Esophagus squamous epithelium (tissue), 5 donors: ENCODE data around the gene OAT. TPM values are rescaled to one million over a fixed set of nuclear protein-coding genes. Genes with fewer than 3 reads are reported as not detected.

ENCODE experiments used
- DNase-seq: peaks from one replicate; lab custom pipeline; 2025; lab: John Stamatoyannopoulos, UW
- H3K27ac ChIP-seq, 4 donors: fragments of 200-600 bp; sonication (generic); one replicate each; pipeline ENCODE4 v1.5.1; 2016 to 2019; ENCODE audit warnings: mild to moderate bottlenecking in 1 of 4
- H3K27me3 ChIP-seq, 4 donors: fragments of 200-600 bp; sonication (generic); 1 replicate in 3 of 4; 2 replicates in 1 of 4; pipeline versions ENCODE4 v1.5.1 to v1.6.0; 2017 to 2021; ENCODE audit warnings: antibody characterized with exemption in 1 of 4
- H3K36me3 ChIP-seq, 3 donors: fragments of 200-600 bp; sonication (generic); one replicate each; pipeline ENCODE4 v1.5.1; 2016 to 2019
- H3K4me1 ChIP-seq, 3 donors: fragments of 200-600 bp; sonication (generic); one replicate each; pipeline ENCODE4 v1.5.1; 2017 to 2019
- H3K4me3 ChIP-seq, 4 donors: fragments of 200-600 bp; sonication (generic); 1 replicate in 3 of 4; 2 replicates in 1 of 4; pipeline ENCODE4 v1.5.1; 2016 to 2019; ENCODE audit warnings: mild to moderate bottlenecking in 2 of 4, moderate library complexity in 1 of 4
- H3K9me3 ChIP-seq, 3 donors: fragments of 200-600 bp; sonication (generic); one replicate each; pipeline ENCODE4 v1.5.1; 2016 to 2019
- POLR2A ChIP-seq, 4 donors: fragments of 450-650 bp; IDR thresholded peaks; one replicate each; pipeline ENCODE4 v1.6.1; 2017; ENCODE audit warnings: antibody characterized with exemption in 4 of 4, mild to moderate bottlenecking in 4 of 4, moderate library complexity in 3 of 4
- WGBS, 2 donors: methylation state at CpG; one replicate each; pipeline ENCODE4 v1.1.5; 2018; 5-methylcytosine and 5-hydroxymethylcytosine counted together
- intact Hi-C: fragments of 100-400 bp; cut with DNase I; formaldehyde crosslinking; loops from one replicate; pipeline ENCODE4 v1.15.0; 2022
- total RNA-seq, 4 donors: library from RNA; depleted of rRNA; stranded (reverse); fragments of >200 nt; gene quantifications; one replicate each; pipeline ENCODE4 v1.1.0, GENCODE V29; 2016
- TF ChIP-seq, protein P1 (sequence below), 6 experiments: fragments of 450-650 bp in 4 of 6; fragments of 200-600 bp in 2 of 6; sonication (generic) in 2 of 6; IDR thresholded peaks; one replicate each; pipeline ENCODE4 v1.5.1; 2016 to 2019; ENCODE audit warnings: antibody characterized with exemption in 6 of 6, mild to moderate bottlenecking in 4 of 6, moderate library complexity in 4 of 6
- donor health status: DM: yes; HTN: yes; CAD: no.

The OAT gene
- total RNA-seq, 4 donors from 2014 or later = 101 to 194 (median 131) TPM

DNA sequence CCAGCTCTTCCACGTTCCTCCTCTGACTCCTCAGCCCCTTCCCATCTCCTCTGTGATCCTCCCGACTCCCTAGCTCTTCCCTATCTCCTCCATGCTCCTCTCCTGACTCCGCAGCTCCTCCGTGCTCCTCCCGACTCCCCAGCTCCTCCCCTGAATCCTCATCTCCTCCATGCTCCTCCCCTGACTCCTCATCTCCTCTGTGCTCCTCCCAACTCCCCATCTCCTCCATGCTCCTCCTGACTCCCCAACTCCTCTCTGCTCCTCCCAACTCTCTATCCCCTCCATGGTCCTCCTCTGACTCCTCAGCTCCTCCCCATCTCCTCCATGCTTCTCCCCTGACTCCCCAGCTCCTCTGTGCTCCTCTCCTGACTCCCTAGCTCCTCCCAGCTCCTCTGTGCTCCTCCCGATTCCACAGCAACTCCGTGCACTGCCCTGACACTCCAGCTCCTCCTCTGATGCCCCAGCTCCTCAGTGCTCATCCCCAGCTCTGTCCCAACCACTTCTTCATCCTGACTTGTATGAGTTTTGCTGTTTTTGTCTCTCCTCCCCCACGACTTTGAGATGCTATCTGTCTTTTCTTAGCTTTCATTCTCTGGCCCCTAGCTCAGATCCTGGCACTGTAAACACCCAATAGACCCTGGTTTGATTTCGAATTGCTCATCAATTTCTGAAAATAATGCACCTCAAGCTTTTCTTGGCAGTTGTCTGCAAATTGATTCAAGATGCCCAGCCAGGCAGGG lies 38.3 kb downstream of the OAT start:
- WGBS, 2 donors = 74 to 76% methylated on average over 9 of the region's 9 CpGs
- Histone ChIP-seq H3K36me3 (no peaks in the 10 kb centered on the region), H3K4me3 (no peak overlapping the region), H3K27me3 (peaks cover 0 to 46% (median 0%) of the 10 kb centered on the region in 4 donors), H3K9me3 (no peaks in the 10 kb centered on the region), H3K27ac (no peak overlapping the region), H3K4me1 (peaks cover 0 to 14% (median 3%) of the 10 kb centered on the region in 3 donors)
- no peak for DNase-seq
- TF ChIP-seq POLR2A (IDR thresholded peaks at IDR 0.05) = no peak
- TF ChIP-seq, protein P1, sequence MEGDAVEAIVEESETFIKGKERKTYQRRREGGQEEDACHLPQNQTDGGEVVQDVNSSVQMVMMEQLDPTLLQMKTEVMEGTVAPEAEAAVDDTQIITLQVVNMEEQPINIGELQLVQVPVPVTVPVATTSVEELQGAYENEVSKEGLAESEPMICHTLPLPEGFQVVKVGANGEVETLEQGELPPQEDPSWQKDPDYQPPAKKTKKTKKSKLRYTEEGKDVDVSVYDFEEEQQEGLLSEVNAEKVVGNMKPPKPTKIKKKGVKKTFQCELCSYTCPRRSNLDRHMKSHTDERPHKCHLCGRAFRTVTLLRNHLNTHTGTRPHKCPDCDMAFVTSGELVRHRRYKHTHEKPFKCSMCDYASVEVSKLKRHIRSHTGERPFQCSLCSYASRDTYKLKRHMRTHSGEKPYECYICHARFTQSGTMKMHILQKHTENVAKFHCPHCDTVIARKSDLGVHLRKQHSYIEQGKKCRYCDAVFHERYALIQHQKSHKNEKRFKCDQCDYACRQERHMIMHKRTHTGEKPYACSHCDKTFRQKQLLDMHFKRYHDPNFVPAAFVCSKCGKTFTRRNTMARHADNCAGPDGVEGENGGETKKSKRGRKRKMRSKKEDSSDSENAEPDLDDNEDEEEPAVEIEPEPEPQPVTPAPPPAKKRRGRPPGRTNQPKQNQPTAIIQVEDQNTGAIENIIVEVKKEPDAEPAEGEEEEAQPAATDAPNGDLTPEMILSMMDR (IDR thresholded peaks at IDR 0.05) = no peak
- intact Hi-C loops = loop anchor here (10.0 kb wide), 1 partner anchor 796 kb away; no protein-coding TSS in a partner anchor

- intact Hi-C loops = loop anchor here (10.0 kb wide), 1 partner anchor 795 kb away; no protein-coding TSS in a partner anchor
- TF ChIP-seq, protein P1 (IDR thresholded peaks at IDR 0.05) = no peak
- no peak for TF ChIP-seq POLR2A (IDR thresholded peaks at IDR 0.05)
Measured at GRCh38 chr10:124379609-124380193, 39.0 kb downstream of the OAT start.

GRCh38 chr10:124378881-124379471 lies 39.7 kb downstream of the OAT start:
- Histone ChIP-seq H3K27ac (no peak overlapping the region), H3K36me3 (no peaks in the 10 kb centered on the region), H3K4me1 (peaks cover 0 to 14% (median 3%) of the 10 kb centered on the region in 3 donors), H3K27me3 (peaks cover 0 to 50% (median 0%) of the 10 kb centered on the region in 4 donors), H3K4me3 (no peak overlapping the region), H3K9me3 (no peaks in the 10 kb centered on the region)
- DNase-seq = no peak
- intact Hi-C loops = no loop called here
- TF ChIP-seq, protein P1 (IDR thresholded peaks at IDR 0.05) = no peak
- TF ChIP-seq POLR2A (IDR thresholded peaks at IDR 0.05) = no peak
- WGBS, 2 donors = 34 to 66% methylated on average over 6 to 8 of the region's 16 CpGs

More at GRCh38 chr10:124379609-124380193, 39.0 kb downstream of the OAT start:
- no peaks in the 10 kb centered on the region for H3K9me3 ChIP-seq
- H3K4me3 ChIP-seq = no peak overlapping the region
- 62 to 82% methylated on average over 9 to 10 of the region's 10 CpGs for WGBS, 2 donors
- H3K27me3 ChIP-seq = peaks cover 0 to 50% (median 0%) of the 10 kb centered on the region in 4 donors
- no peak for DNase-seq
- H3K27ac ChIP-seq = no peak overlapping the region
- H3K36me3 ChIP-seq = no peaks in the 10 kb centered on the region
- H3K4me1 ChIP-seq = peaks cover 0 to 14% (median 3%) of the 10 kb centered on the region in 3 donors

GRCh38 chr10:124378271-124378670 lies 40.5 kb downstream of the OAT start:
- intact Hi-C loops = no loop called here
- Histone ChIP-seq H3K36me3 (no peaks in the 10 kb centered on the region), H3K4me3 (no peak overlapping the region), H3K27ac (no peak overlapping the region), H3K27me3 (peaks cover 0 to 50% (median 0%) of the 10 kb centered on the region in 4 donors), H3K4me1 (peaks cover 0 to 14% (median 3%) of the 10 kb centered on the region in 3 donors), H3K9me3 (no peaks in the 10 kb centered on the region)
- no peak for DNase-seq
- TF ChIP-seq, protein P1 (IDR thresholded peaks at IDR 0.05) = no peak
- no peak for TF ChIP-seq POLR2A (IDR thresholded peaks at IDR 0.05)
- WGBS, 2 donors = 79 to 85% methylated on average over 6 to 7 of the region's 7 CpGs
